Upper lobe of left lung (tissue), 6 donors: Measurements from ENCODE around the gene SULT1B1. TPM values are rescaled to one million over a fixed set of nuclear protein-coding genes. Genes with fewer than 3 reads are reported as not detected.

Experiments used
- ATAC-seq, 2 donors: fragments of 200-7000 bp; cut with Tn5 transposase; one replicate each; pipeline ENCODE4 v1.9.1; 2022; ENCODE audit warnings: mild to moderate bottlenecking in 2 of 2, moderate library complexity in 2 of 2; ENCODE audit not compliant: low FRiP score in 2 of 2
- DNase-seq, 2 donors: peaks; one replicate each; pipeline ENCODE4 v3.0.0-alpha.2; 2019 to 2020
- H3K27ac ChIP-seq, 4 donors: fragments of 200-600 bp; sonication (generic); one replicate each; pipeline ENCODE4 v1.5.1; 2016 to 2019
- H3K27me3 ChIP-seq, 4 donors: fragments of 200-600 bp; sonication (generic); one replicate each; pipeline ENCODE4 v1.5.1; 2017 to 2019
- H3K36me3 ChIP-seq, 4 donors: fragments of 200-600 bp; sonication (generic); one replicate each; pipeline ENCODE4 v1.5.1; 2016 to 2019
- H3K4me1 ChIP-seq, 4 donors: fragments of 200-600 bp; sonication (generic); one replicate each; pipeline ENCODE4 v1.5.1; 2018 to 2019
- H3K4me3 ChIP-seq, 4 donors: fragments of 200-600 bp; sonication (generic); one replicate each; pipeline ENCODE4 v1.5.1; 2017 to 2019; ENCODE audit warnings: mild to moderate bottlenecking in 2 of 4, moderate library complexity in 1 of 4
- H3K9me3 ChIP-seq, 4 donors: fragments of 200-600 bp; sonication (generic); one replicate each; pipeline ENCODE4 v1.5.1; 2018 to 2019
- CTCF ChIP-seq, 6 experiments: fragments of 450-650 bp in 4 of 6; fragments of 200-600 bp in 2 of 6; sonication (generic) in 2 of 6; IDR thresholded peaks; one replicate each; pipeline ENCODE4 v1.5.1; 2016 to 2019; ENCODE audit warnings: antibody characterized with exemption in 6 of 6
- EP300 ChIP-seq, 4 donors: sonication (generic); formaldehyde crosslinking; IDR thresholded peaks; one replicate each; pipeline ENCODE4 v1.5.1; 2017; ENCODE audit warnings: antibody characterized with exemption in 4 of 4, control low read depth in 2 of 4
- POLR2A ChIP-seq, 4 donors: fragments of 450-650 bp; IDR thresholded peaks; one replicate each; pipeline ENCODE4 v1.5.1; 2016 to 2017; ENCODE audit warnings: antibody characterized with exemption in 4 of 4, mild to moderate bottlenecking in 2 of 4
- POLR2AphosphoS5 ChIP-seq, 2 donors: sonication (generic); formaldehyde crosslinking; IDR thresholded peaks; one replicate each; pipeline ENCODE4 v1.5.1; 2017; ENCODE audit warnings: antibody characterized with exemption in 2 of 2
- WGBS, 2 donors: methylation state at CpG; one replicate each; pipeline ENCODE4 v1.1.5; 2017 to 2018; 5-methylcytosine and 5-hydroxymethylcytosine counted together
- total RNA-seq, 6 donors: library from RNA; depleted of rRNA in 4 of 6; stranded (reverse); fragments of >200 nt in 4 of 6; gene quantifications; one replicate each; pipeline versions ENCODE4 v1.1.0 to v1.2.1, GENCODE V29; 2016 to 2021
- donor health status: DM: no; HTN: no; CAD: no; lungs with moderate emphysema.
- donor health status: DM: no; HTN: yes; CAD: no; lungs with severe emphysema.

SULT1B1 gene
- total RNA-seq, 6 donors from 2014 or later: 2.1 to 12.9 (median 4.9) TPM

- ATAC-seq (no peak), DNase-seq (no peak)
- TF ChIP-seq CTCF (IDR thresholded peaks at IDR 0.05): no peak
- no peak for TF ChIP-seq POLR2A (IDR thresholded peaks at IDR 0.05)
- TF ChIP-seq EP300 (IDR thresholded peaks at IDR 0.05): no peak
- no peak for TF ChIP-seq POLR2AphosphoS5 (IDR thresholded peaks at IDR 0.05)
- Histone ChIP-seq H3K4me3 (no peak overlapping the region), H3K27ac (no peak overlapping the region), H3K27me3 (no peaks in the 10 kb centered on the region), H3K9me3 (no peaks in the 10 kb centered on the region), H3K36me3 (no peaks in the 10 kb centered on the region), H3K4me1 (no peaks in the 10 kb centered on the region)
- 91 to 95% methylated on average over 3 of the region's 3 CpGs for WGBS, 2 donors
Observed at GRCh38 chr4:69702201-69702600, 58.2 kb downstream of the SULT1B1 start.

- Histone ChIP-seq H3K27ac (no peak overlapping the region), H3K9me3 (no peaks in the 10 kb centered on the region), H3K27me3 (no peaks in the 10 kb centered on the region), H3K4me3 (no peak overlapping the region), H3K4me1 (no peaks in the 10 kb centered on the region), H3K36me3 (no peaks in the 10 kb centered on the region)
- TF ChIP-seq POLR2A (IDR thresholded peaks at IDR 0.05) (no peak), POLR2AphosphoS5 (IDR thresholded peaks at IDR 0.05) (no peak), EP300 (IDR thresholded peaks at IDR 0.05) (no peak), CTCF (IDR thresholded peaks at IDR 0.05) (no peak)
- 86 to 88% methylated on average over 4 of the region's 4 CpGs for WGBS, 2 donors
- DNase-seq: no peak
- ATAC-seq: no peak
Observed at GRCh38 chr4:69701696-69702095, 58.7 kb downstream of the SULT1B1 start.

GRCh38 chr4:69697536-69698242, 62.7 kb downstream of the SULT1B1 start:
- no peaks in the 10 kb centered on the region for H3K27me3 ChIP-seq
- no peak overlapping the region for H3K27ac ChIP-seq
- ATAC-seq: no peak
- no peak for DNase-seq
- 41 to 100% methylated on average over 1 of the region's 1 CpG for WGBS, 2 donors
- no peaks in the 10 kb centered on the region for H3K4me1 ChIP-seq
- TF ChIP-seq POLR2A (IDR thresholded peaks at IDR 0.05) (no peak), CTCF (IDR thresholded peaks at IDR 0.05) (no peak), EP300 (IDR thresholded peaks at IDR 0.05) (no peak), POLR2AphosphoS5 (IDR thresholded peaks at IDR 0.05) (no peak)
- no peaks in the 10 kb centered on the region for H3K9me3 ChIP-seq
- H3K4me3 ChIP-seq: no peak overlapping the region
- no peaks in the 10 kb centered on the region for H3K36me3 ChIP-seq

- peak; percentile 12 to 67 (median 46) for TF ChIP-seq CTCF (IDR thresholded peaks at IDR 0.05)
- no peak for TF ChIP-seq POLR2A (IDR thresholded peaks at IDR 0.05)
- H3K4me1 ChIP-seq: no peaks in the 10 kb centered on the region
- DNase-seq (no peak), ATAC-seq (peak in 1 of 2 donors; percentile 69)
- WGBS, 2 donors: 2 to 3% methylated on average over 1 of the region's 1 CpG
- H3K9me3 ChIP-seq: no peaks in the 10 kb centered on the region
- H3K4me3 ChIP-seq: no peak overlapping the region
- no peaks in the 10 kb centered on the region for H3K36me3 ChIP-seq
- no peak overlapping the region for H3K27ac ChIP-seq
- no peaks in the 10 kb centered on the region for H3K27me3 ChIP-seq
Observed at GRCh38 chr4:69689599-69689998, 70.8 kb downstream of the SULT1B1 start.

- Histone ChIP-seq H3K9me3 (no peaks in the 10 kb centered on the region), H3K27ac (no peak overlapping the region), H3K27me3 (no peaks in the 10 kb centered on the region), H3K4me1 (no peaks in the 10 kb centered on the region), H3K36me3 (no peaks in the 10 kb centered on the region), H3K4me3 (no peak overlapping the region)
- no peak for TF ChIP-seq EP300 (IDR thresholded peaks at IDR 0.05)
- TF ChIP-seq POLR2A (IDR thresholded peaks at IDR 0.05): no peak
- no peak for TF ChIP-seq POLR2AphosphoS5 (IDR thresholded peaks at IDR 0.05)
- TF ChIP-seq CTCF (IDR thresholded peaks at IDR 0.05): no peak
- 50 to 69% methylated on average over 4 of the region's 4 CpGs for WGBS, 2 donors
- ATAC-seq (no peak), DNase-seq (no peak)
Observed at GRCh38 chr4:69684804-69685203, 75.6 kb downstream of the SULT1B1 start.
